ENCODE results near the gene TMEM135. TPM values are rescaled to one million over a fixed set of nuclear protein-coding genes. Genes with fewer than 3 reads are reported as not detected.

The TMEM135 gene
- total and polyA plus RNA-seq, 2 donors (not counting 1 experiment from before 2014, with no cell fraction given) = 2.7 to 19.5 TPM

- WGBS (ENCODE audit: insufficient coverage) = no CpG with 5 or more reads among the region's 3 CpGs
- H3K4me3 ChIP-seq (ENCODE audit: control extremely low read depth in 1 of 5, extremely low read depth in 1 of 5, insufficient read depth in 1 of 5, low read depth in 2 of 5, low read length in 4 of 5) = no peak overlapping the region
- peaks cover 6 to 10% (median 9%) of the 10 kb centered on the region in 3 donors for H3K9me3 ChIP-seq (ENCODE audit: control extremely low read depth in 1 of 3, control insufficient read depth in 2 of 3, insufficient read depth in 1 of 3, low read length in 2 of 3)
- no peak overlapping the region for H3K4me3 Mint-ChIP-seq
- no peak overlapping the region for H3K27ac Mint-ChIP-seq
- CTCF ChIA-PET = no interaction called here
- H3K27me3 ChIP-seq (replicated peaks in 1 of 4; ENCODE audit: control extremely low read depth in 1 of 4, control insufficient read depth in 3 of 4, insufficient read depth in 4 of 4, low read length in 3 of 4) = no peaks in the 10 kb centered on the region
- ATAC-seq (ENCODE audit: low read depth) = no peak
- H3K79me2 ChIP-seq (ENCODE audit: control insufficient read depth, insufficient read depth, low read length) = no peaks in the 10 kb centered on the region
- peaks cover 12% of the 10 kb centered on the region for H3K9me3 Mint-ChIP-seq (ENCODE audit: insufficient read depth)
- intact Hi-C loops (cut with micrococcal nuclease) = no loop called here
- H3K36me3 ChIP-seq (replicated peaks in 1 of 2; ENCODE audit: control extremely low read depth in 1 of 2, control insufficient read depth in 1 of 2, extremely low read depth in 1 of 2, insufficient read depth in 2 of 2, low read length in 1 of 2) = no peaks in the 10 kb centered on the region
- TF ChIP-seq EZH2 (IDR thresholded peaks at IDR 0.05; ENCODE audit: borderline replicate concordance, insufficient read depth, low read depth, low read length, poor library complexity, severe bottlenecking) (no peak), CTCF (IDR thresholded peaks at IDR 0.05) (no peak)
- no peaks in the 10 kb centered on the region for H3K27me3 Mint-ChIP-seq
- no peak overlapping the region for H3K9ac ChIP-seq (ENCODE audit: low read length)
- DNase-seq = no peak
- no peaks in the 10 kb centered on the region for H3K4me1 Mint-ChIP-seq
- POLR2A ChIA-PET = no interaction called here
- H4K20me1 ChIP-seq (ENCODE audit: control insufficient read depth, insufficient read depth, low read length, poor library complexity, severe bottlenecking) = no peaks in the 10 kb centered on the region
- H3K4me2 ChIP-seq (replicated peaks; ENCODE audit: low read depth, low read length, poor library complexity, severe bottlenecking) = no peak overlapping the region
- H2AFZ ChIP-seq (ENCODE audit: insufficient read depth, low read depth, low read length, poor library complexity, severe bottlenecking) = no peak overlapping the region
- no peak overlapping the region for H3K27ac ChIP-seq (ENCODE audit: low read length in 2 of 2)
- H3K4me1 ChIP-seq (ENCODE audit: control insufficient read depth in 2 of 2, insufficient read depth in 2 of 2, low read length in 2 of 2) = no peaks in the 10 kb centered on the region
Measured at GRCh38 chr11:87338046-87338639, 300.4 kb downstream of the TMEM135 start.

- 100% methylated on average over 2 of the region's 5 CpGs for WGBS (ENCODE audit: insufficient coverage)
- Histone ChIP-seq H3K9ac (ENCODE audit: low read length) (no peak overlapping the region), H2AFZ (ENCODE audit: insufficient read depth, low read depth, low read length, poor library complexity, severe bottlenecking) (no peak overlapping the region), H3K27me3 (replicated peaks in 1 of 4; ENCODE audit: control extremely low read depth in 1 of 4, control insufficient read depth in 3 of 4, insufficient read depth in 4 of 4, low read length in 3 of 4) (no peaks in the 10 kb centered on the region), H3K4me1 (ENCODE audit: control insufficient read depth in 2 of 2, insufficient read depth in 2 of 2, low read length in 2 of 2) (no peaks in the 10 kb centered on the region), H3K79me2 (ENCODE audit: control insufficient read depth, insufficient read depth, low read length) (no peaks in the 10 kb centered on the region), H3K36me3 (replicated peaks in 1 of 2; ENCODE audit: control extremely low read depth in 1 of 2, control insufficient read depth in 1 of 2, extremely low read depth in 1 of 2, insufficient read depth in 2 of 2, low read length in 1 of 2) (no peaks in the 10 kb centered on the region), H4K20me1 (ENCODE audit: control insufficient read depth, insufficient read depth, low read length, poor library complexity, severe bottlenecking) (no peaks in the 10 kb centered on the region), H3K4me3 (ENCODE audit: control extremely low read depth in 1 of 5, extremely low read depth in 1 of 5, insufficient read depth in 1 of 5, low read depth in 2 of 5, low read length in 4 of 5) (no peak overlapping the region), H3K4me2 (replicated peaks; ENCODE audit: low read depth, low read length, poor library complexity, severe bottlenecking) (no peak overlapping the region), H3K27ac (ENCODE audit: low read length in 2 of 2) (no peak overlapping the region), H3K9me3 (ENCODE audit: control extremely low read depth in 1 of 3, control insufficient read depth in 2 of 3, insufficient read depth in 1 of 3, low read length in 2 of 3) (peaks cover 6 to 10% (median 9%) of the 10 kb centered on the region in 3 donors)
- no peaks in the 10 kb centered on the region for H3K27me3 Mint-ChIP-seq
- TF ChIP-seq CTCF (IDR thresholded peaks at IDR 0.05) (no peak), EZH2 (IDR thresholded peaks at IDR 0.05; ENCODE audit: borderline replicate concordance, insufficient read depth, low read depth, low read length, poor library complexity, severe bottlenecking) (no peak)
- DNase-seq = no peak
- POLR2A ChIA-PET = no interaction called here
- intact Hi-C loops (cut with micrococcal nuclease) = no loop called here
- H3K4me1 Mint-ChIP-seq = no peaks in the 10 kb centered on the region
- no peak for ATAC-seq (ENCODE audit: low read depth)
- CTCF ChIA-PET = no interaction called here
- peaks cover 12% of the 10 kb centered on the region for H3K9me3 Mint-ChIP-seq (ENCODE audit: insufficient read depth)
- H3K4me3 Mint-ChIP-seq = no peak overlapping the region
- H3K27ac Mint-ChIP-seq = no peak overlapping the region
Measured at GRCh38 chr11:87339416-87339815, 301.7 kb downstream of the TMEM135 start.
